Progenitor cell of endocrine pancreas (in vitro differentiated cells): Measurements from ENCODE around the gene HSPA14. TPM values are rescaled to one million over a fixed set of nuclear protein-coding genes. Genes with fewer than 3 reads are reported as not detected.

Experiments
- DNase-seq: peaks from one replicate; pipeline ENCODE4 v3.0.0; 2021; ENCODE audit warnings: low spot score; ENCODE audit not compliant: unreplicated experiment
- H3K27ac Mint-ChIP-seq: 2 replicates; pipeline ENCODE4 v1.8.0; 2021; ENCODE audit warnings: mild to moderate bottlenecking, moderate library complexity, mixed read lengths
- H3K27me3 Mint-ChIP-seq: 2 replicates; pipeline ENCODE4 v1.8.0; 2021; ENCODE audit warnings: mixed read lengths
- H3K36me3 Mint-ChIP-seq: 2 replicates; pipeline ENCODE4 v1.8.0; 2022; ENCODE audit warnings: mixed read lengths; ENCODE audit not compliant: insufficient read depth
- H3K4me1 Mint-ChIP-seq: 2 replicates; pipeline ENCODE4 v1.8.0; 2021; ENCODE audit warnings: low read depth, mixed read lengths
- H3K4me3 Mint-ChIP-seq: 2 replicates; pipeline ENCODE4 v1.8.0; 2021; ENCODE audit warnings: low read depth, mild to moderate bottlenecking, moderate library complexity, mixed read lengths
- H3K9me3 Mint-ChIP-seq: 2 replicates; pipeline ENCODE4 v1.8.0; 2021; ENCODE audit warnings: low read depth, mixed read lengths
- CTCF ChIP-seq: fragments of 200-600 bp; sonication (generic); IDR thresholded peaks from one replicate; pipeline ENCODE4 v1.5.0; 2021; ENCODE audit warnings: antibody characterized with exemption, mild to moderate bottlenecking; ENCODE audit not compliant: unreplicated experiment
- total RNA-seq: library from RNA; stranded (reverse); gene quantifications from 2 replicates; pipeline ENCODE4 v1.2.1, GENCODE V29; 2021

HSPA14 gene
- total RNA-seq, 1 donor from 2014 or later = 15.2 TPM

- no peaks in the 10 kb centered on the region for H3K27me3 Mint-ChIP-seq
- TF ChIP-seq CTCF = no peak
- no peaks in the 10 kb centered on the region for H3K9me3 Mint-ChIP-seq
- peak overlapping the region; percentile 97 for H3K27ac Mint-ChIP-seq
- H3K4me3 Mint-ChIP-seq = peak overlapping the region; percentile 91
- peaks cover 23% of the 10 kb centered on the region for H3K4me1 Mint-ChIP-seq
- peaks cover 4% of the 10 kb centered on the region for H3K36me3 Mint-ChIP-seq
- no peak for DNase-seq
These were observed 1.2 kb downstream of the HSPA14 start for GRCh38 chr10:14839305-14839695.

DNA sequence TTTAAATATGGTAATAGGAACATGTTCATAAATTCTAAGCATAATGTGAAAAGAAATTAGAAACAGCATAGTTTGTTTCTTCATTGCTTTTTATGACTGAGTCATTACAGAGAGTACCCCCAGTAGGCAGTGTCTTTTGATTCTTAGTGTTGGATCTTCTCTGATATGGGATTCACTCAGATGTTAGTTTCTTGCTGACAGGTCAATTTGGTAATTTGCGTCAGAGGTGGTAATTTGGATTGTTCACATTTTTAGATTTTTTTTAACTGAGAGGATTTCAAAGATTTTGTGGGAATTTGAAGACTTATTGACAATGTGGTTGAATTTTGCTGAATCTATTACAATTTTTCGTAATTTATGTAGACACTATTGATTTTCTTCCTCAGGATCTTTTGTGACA is 2.1 kb downstream of the HSPA14 start:
- H3K27me3 Mint-ChIP-seq = no peaks in the 10 kb centered on the region
- peaks cover 6% of the 10 kb centered on the region for H3K36me3 Mint-ChIP-seq
- peak overlapping the region; percentile 24 for H3K27ac Mint-ChIP-seq
- peak overlapping the region; percentile 47 for H3K4me3 Mint-ChIP-seq
- H3K9me3 Mint-ChIP-seq = no peaks in the 10 kb centered on the region
- peaks cover 17% of the 10 kb centered on the region for H3K4me1 Mint-ChIP-seq
- DNase-seq = no peak
- no peak for TF ChIP-seq CTCF

DNA sequence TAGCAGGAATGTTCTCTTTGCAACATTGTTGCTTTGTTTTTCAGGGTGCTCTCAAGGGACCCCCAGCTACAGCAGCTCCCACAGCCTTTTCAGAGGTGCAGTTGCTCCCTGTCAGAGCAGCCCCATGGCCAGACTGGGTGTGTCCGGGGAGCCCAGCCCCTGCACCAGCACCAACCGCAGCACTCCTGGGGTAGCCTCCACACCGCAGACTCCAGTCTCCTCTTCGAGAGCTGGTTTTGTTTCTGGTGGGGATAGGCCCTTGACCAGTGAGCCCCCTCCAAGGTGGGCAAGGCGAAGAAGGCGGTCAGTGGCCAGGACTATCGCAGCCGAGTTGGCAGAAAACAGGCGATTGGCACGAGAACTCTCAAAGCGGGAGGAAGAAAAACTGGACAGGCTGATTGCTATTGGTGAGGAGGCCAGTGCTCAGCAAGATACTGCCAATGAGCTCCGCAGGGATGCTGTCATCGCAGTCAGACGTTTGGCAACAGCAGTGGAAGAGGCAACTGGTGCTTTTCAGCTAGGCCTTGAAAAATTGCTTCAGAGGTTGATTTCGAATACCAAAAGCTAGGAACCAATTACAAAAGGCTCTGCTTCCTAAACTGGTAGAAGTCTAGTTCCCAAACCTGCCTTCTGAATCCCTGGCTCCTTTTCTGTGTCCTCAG is 5.4 kb downstream of the HSPA14 start:
- peaks cover 7% of the 10 kb centered on the region for H3K36me3 Mint-ChIP-seq
- H3K27ac Mint-ChIP-seq = peak overlapping the region; percentile 45
- no peak for TF ChIP-seq CTCF
- peaks cover 8% of the 10 kb centered on the region for H3K4me1 Mint-ChIP-seq
- no peak overlapping the region for H3K4me3 Mint-ChIP-seq
- H3K9me3 Mint-ChIP-seq = no peaks in the 10 kb centered on the region
- no peaks in the 10 kb centered on the region for H3K27me3 Mint-ChIP-seq
- no peak for DNase-seq

GRCh38 chr10:14844948-14845347 is 6.8 kb downstream of the HSPA14 start:
- Mint-ChIP-seq H3K27ac (no peak overlapping the region), H3K4me3 (no peak overlapping the region), H3K27me3 (no peaks in the 10 kb centered on the region), H3K4me1 (peaks cover 3% of the 10 kb centered on the region), H3K9me3 (no peaks in the 10 kb centered on the region), H3K36me3 (peaks cover 7% of the 10 kb centered on the region)
- no peak for TF ChIP-seq CTCF
- no peak for DNase-seq

DNA sequence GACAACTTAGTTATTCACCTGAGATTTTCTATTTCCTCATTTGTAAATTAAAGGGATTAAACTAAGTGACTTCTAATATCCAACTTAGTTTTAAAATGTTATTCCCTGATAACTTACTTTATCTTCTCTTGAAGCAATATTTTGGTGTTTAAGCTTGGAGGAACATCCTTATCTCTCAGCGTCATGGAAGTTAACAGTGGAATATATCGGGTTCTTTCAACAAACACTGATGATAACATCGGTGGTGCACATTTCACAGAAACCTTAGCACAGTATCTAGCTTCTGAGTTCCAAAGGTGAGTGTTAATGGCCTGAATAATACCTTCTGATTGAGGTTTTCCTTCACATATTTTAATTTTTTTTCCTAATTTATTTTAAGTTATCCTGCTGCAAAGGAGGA is 14.1 kb downstream of the HSPA14 start:
- H3K27ac Mint-ChIP-seq = no peak overlapping the region
- TF ChIP-seq CTCF = no peak
- DNase-seq = no peak
- peaks cover 5% of the 10 kb centered on the region for H3K36me3 Mint-ChIP-seq
- H3K27me3 Mint-ChIP-seq = no peaks in the 10 kb centered on the region
- no peaks in the 10 kb centered on the region for H3K9me3 Mint-ChIP-seq
- H3K4me1 Mint-ChIP-seq = no peaks in the 10 kb centered on the region
- H3K4me3 Mint-ChIP-seq = no peak overlapping the region
